ENCODE measurements around the gene AKAP13. TPM values are rescaled to one million over a fixed set of nuclear protein-coding genes. Genes with fewer than 3 reads are reported as not detected.
"Not testable (repeated sequence)": the region's sequence is repeated elsewhere in the genome, so short reads cannot be mapped to it uniquely, and the experiment has no call there.

AKAP13 gene
- total RNA-seq, 1 donor from 2014 or later, result 238 TPM

DNA sequence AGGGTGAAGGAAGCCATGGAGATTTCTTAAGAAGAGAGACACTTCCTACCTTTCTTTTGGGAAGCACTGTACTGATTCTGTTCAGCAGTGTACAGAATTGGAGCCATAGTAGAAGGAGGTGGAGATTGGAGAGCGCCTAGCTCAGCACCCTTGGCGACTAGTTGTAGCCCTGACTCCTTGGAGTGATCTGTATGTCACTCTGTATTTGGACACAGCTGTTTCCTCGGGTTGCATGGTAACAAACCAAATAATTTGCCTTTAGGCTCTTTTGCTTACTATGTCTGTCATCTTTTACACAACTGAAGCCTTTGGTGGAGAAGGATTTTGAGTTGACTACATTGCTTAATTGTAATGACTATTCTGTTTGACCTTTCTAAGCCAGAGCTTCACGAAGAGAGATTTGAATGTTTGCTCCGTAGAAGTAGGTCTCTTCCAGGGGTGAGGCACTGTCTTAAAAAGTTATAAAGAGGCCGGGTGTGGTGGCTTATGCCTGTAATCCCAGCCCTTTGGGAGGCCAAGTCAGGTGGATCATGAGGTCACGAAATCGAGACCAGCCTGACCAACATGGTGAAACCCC lies 77.1 kb downstream of the AKAP13 start:
- DNase-seq (ENCODE audit: low spot score) (no peak), ATAC-seq (no peak)
- intact Hi-C loops (cut with DNase I), result no loop called here

DNA sequence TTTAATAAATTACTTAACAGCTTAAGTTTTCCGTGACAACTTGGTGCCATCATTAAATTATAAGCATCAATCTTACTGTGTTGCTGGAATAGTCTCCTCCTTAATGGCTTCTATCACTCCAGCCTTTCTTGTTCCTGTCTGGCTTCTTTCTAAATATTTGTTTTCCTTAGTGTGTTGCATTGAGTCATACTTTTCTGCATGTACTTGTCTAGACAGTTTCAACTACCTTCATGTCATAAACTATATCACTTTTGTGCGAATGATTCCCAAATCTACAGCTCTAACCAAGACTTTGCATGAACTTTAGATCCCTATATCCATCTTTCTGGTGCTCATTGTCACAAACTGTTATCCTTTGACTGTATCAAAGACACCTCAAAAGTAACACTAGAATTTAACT lies 78.4 kb downstream of the AKAP13 start:
- ATAC-seq (no peak), DNase-seq (ENCODE audit: low spot score) (no peak)
- intact Hi-C loops (cut with DNase I), result no loop called here

DNA sequence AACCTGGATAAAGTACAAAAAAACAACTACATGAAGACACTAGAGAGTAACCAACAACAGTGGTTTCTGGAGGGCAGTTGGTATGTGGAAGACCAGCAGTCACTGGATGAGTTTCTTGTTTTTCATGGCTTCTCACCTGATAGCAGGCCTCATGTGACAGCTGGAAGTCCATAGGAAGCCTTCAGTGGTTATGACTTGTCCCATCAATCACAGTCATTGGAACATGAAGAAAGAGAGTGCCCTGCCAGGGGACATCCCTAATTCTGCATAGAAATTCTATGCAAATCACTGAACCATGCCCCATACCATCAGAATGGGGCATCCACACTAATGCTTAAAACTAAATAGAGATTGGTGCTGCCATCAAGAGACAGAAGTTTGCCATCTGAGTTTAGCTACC lies 81.6 kb downstream of the AKAP13 start:
- ATAC-seq, result no peak
- intact Hi-C loops (cut with DNase I), result no loop called here
- no peak for DNase-seq (ENCODE audit: low spot score)

DNA sequence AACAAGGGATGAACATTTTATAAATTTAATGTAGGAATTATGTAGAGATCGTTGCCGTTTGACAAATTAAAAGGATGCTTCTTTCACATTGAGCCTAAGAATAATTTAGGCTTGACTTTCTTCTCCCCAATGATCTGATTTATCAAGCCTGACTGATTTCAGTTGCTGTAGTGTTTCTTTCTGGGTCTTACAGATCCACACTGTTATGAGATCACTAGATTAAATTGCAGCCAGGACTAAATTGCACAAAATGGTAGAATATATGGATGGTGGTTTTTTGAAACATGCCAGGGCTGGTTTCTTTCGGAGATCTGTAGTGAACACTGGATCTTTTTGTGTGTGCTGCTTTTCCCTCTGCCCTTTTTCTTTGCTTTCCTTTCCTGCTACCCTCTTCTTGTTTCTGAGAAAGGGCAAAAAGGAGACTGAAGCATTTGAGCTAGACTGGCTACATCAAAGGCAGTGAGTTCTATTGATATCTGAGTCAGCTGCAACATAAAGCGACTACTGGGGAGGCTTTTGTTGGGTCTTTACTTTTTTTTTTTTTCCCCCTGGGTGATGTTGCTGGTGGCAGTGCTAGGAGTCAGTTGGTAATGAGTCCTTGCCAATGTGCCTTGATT lies 83.0 kb downstream of the AKAP13 start:
- DNase-seq (ENCODE audit: low spot score) (no peak), ATAC-seq (no peak)
- intact Hi-C loops (cut with DNase I), result no loop called here

DNA sequence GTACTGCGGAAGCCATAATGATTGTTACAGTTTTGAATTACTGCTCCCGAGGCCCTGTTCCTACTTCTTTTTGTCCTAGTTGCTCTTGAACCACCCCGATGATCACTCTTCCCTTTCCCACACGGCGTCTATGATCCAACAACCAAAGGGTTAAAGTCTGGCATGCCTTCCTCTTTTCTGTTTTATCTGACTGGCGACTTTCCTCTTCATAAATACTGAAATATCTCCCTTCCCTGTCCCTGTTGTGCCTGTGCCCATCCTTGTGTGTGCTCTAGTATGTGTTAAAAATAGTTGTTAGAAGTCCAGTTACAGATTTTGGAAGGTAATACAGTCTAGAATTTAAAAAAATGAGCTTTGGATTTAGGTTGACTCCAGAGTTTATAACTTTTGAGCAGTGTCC lies 83.6 kb downstream of the AKAP13 start:
- no peak for ATAC-seq
- intact Hi-C loops (cut with DNase I), result no loop called here
- no peak for DNase-seq (ENCODE audit: low spot score)

DNA sequence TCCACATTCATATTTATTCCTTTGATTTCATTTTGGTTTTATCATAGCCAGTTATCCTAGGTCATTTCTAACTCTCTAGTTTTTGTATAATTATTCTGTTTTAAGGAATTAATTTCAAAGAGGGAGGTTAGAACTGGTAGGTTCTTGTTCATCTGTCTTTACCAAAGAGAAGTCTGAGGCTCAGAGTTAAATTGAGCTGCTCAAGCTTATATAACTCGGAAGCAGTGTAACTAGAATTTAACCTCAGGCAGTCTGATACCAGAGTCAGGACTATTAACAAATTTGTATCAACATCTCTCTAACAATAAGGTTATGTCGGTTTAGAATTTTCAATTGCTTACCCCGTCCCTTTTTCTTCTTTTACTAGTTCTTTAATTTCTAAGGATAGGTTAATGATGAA lies 84.1 kb downstream of the AKAP13 start:
- ATAC-seq (no peak), DNase-seq (ENCODE audit: low spot score) (no peak)
- intact Hi-C loops (cut with DNase I), result no loop called here

DNA sequence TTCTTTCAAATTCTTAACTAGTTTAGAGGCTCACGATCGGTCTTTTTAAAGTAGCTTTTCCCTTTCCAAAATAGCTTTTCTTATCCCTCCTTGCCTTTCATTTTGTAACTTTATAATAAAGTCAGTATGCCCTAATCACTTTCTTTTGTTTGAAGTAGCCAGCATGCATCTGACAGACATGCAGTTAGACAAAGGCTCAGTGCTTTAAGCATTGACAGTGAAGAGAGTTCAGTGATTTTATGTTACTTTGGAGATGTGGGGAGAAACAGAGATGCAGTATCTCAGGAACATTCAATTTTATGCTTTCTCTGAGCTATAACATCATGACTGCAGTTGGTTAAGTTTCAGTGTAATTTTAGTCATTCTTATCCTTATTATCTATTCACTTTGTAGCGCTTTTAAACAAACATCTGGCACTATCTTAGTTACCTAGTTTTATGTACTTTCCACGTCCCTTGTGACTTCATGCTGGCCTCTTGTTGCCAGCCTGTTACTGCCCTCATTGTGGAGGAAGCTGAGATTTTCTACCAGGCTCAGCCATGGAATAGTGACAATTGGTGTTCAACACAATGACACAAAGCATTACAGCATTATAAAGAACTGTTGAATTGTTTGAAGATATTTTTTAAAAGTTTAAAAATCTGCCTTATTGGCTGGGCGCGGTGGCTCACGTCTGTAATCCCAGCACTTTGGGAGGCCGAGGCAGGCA lies 90.3 kb downstream of the AKAP13 start:
- DNase-seq (ENCODE audit: low spot score) (no peak), ATAC-seq (no peak)
- intact Hi-C loops (cut with DNase I), result no loop called here

DNA sequence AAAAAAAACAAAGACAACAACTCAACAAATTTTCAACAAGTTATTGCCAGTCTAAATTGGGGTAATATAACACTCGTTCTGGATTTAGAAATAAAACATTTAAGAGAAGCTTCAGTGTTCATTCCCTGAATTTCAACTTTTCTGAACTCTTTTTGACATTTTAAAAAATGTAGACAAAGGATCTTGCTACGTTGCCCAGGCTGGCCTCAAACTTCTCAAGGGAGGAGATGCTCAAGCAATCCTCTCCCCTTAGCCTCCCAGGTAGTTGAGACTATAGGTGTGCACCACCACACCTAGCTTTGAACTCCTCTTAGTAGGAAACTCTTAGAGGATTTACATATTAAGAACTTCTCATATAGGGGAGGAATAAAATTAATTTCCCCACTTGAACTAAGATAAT lies 91.9 kb downstream of the AKAP13 start:
- intact Hi-C loops (cut with DNase I), result no loop called here
- ATAC-seq (no peak), DNase-seq (ENCODE audit: low spot score) (no peak)

DNA sequence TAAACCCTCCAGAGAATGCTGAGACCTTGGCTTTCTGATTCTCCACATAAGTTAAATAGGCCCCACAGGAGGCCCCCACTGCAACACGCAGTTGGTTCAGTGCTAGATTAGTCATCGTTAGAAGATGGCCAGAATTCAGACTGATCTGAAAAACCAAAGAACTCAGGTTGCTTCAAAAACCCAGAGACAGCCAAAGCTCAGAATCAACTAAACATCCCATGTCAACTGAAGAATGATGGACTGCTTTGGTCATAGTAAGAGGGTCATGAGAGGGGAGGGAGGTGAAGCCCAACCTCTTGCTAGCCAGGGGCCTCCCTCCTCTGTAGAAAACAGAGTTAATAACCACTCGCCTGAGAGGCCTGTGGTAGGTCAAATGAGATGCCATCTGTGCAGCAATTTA lies 93.1 kb downstream of the AKAP13 start:
- intact Hi-C loops (cut with DNase I), result no loop called here
- ATAC-seq, result no peak
- DNase-seq (ENCODE audit: low spot score), result no peak

DNA sequence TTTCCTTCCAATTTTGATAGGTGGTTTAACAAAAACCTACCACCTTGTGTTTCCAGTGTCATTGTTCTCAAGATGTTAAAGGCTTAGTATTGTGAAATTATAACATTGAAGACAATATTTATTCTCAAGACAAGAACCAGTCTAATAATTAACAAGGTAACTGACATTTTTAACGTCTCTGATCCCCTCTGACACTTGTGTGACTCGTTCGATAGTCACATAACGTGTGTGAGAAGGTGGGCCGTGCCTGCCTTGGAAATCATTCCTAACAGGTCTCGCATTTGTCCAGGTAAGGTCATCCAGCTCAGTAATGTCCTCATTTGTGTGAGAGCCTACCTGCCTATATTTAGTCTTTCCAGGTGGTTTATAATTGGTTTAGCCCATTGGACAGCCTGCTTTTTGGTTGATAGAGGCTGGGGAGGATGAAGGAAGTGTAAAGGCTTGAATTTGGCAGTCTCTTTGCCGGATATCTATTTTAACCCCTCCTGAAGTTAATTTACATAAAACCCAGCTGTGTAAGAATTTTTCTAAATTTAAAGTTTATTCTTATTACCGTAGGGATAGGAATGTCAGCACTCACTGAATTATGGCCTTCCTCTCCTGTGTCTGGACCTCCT lies 94.4 kb downstream of the AKAP13 start:
- no peak for ATAC-seq
- no peak for DNase-seq (ENCODE audit: low spot score)
- intact Hi-C loops (cut with DNase I), result no loop called here

DNA sequence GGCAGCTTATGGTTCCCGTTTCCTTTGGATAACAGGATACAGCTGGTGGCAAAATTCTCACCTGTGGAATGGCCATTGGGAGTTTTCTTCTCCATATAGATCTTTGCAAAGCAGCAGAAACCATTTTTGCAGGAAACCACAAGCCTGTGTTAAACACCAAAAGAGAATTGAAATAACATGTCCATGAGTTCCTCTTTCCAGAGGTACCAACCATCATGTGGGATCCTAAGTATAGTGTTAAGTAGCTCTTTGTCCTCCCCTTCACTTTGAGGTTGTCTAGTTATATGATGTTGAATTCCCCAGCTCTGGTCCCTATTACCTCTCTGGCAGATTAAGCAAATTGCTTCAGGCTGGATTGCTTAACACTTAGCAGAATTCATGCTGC lies 94.9 kb downstream of the AKAP13 start:
- ATAC-seq, result peak; percentile 42
- no peak for DNase-seq (ENCODE audit: low spot score)
- intact Hi-C loops (cut with DNase I), result no loop called here

DNA sequence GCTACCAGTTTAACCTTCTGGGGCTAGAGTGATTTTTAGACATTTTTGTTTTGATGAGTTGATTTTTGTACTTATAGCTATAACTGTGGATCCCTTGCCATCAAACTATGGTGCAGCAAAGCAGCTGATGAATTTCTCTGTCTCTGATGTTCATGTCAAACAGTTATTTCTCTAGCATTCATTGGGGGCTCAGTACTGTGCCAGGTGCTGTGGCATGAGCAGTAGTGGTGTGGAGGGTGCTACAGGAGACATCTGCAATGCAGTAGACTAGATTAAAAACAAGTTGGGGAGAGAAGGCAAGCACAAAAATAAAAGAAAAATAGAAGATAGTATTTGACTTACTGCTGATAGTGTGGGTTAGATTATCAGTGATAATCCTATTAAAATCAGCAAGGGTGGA lies 95.3 kb downstream of the AKAP13 start:
- intact Hi-C loops (cut with DNase I), result no loop called here
- DNase-seq (ENCODE audit: low spot score), result no peak
- ATAC-seq, result no peak

DNA sequence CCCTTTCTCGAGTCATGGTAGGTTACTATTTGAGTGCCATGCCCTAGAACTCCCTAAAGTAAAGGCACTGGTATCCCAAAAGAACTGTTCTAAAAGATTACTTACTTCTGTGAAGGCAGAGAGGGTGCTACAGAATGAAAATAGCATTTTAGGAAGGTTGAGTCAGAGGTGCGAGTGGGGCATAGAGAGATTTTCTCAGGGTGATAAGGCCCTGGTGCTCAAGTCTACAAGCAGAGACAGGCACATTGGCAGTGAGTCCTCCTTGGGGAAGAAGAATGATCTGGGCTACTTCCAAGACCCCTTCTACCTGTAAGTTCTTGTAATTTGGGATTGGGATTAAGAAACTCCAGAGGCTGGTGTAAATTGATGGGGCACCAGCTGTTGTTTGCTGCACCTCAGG lies 96.7 kb downstream of the AKAP13 start:
- ATAC-seq (no peak), DNase-seq (ENCODE audit: low spot score) (no peak)
- intact Hi-C loops (cut with DNase I), result no loop called here

DNA sequence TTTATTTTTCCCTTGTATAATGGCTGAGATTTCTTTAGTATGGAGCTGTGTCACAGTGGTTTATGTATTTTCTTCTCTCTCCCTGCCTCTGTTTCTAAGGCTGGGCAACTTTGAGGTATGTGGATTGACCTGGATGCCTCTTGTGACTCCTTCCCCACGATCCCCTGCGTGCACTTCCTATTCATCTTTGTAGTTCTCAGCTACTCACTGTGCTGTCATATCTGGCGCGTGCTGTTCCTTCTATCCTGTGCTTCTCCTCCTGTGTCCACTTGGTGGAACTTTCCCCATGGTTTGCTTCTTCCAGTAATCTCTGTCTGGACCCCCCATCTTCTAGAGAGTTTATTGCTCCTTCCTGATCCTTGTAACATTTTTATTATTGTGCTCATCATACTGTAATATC lies 97.3 kb downstream of the AKAP13 start:
- peak; percentile 62 for ATAC-seq
- intact Hi-C loops (cut with DNase I), result no loop called here

DNA sequence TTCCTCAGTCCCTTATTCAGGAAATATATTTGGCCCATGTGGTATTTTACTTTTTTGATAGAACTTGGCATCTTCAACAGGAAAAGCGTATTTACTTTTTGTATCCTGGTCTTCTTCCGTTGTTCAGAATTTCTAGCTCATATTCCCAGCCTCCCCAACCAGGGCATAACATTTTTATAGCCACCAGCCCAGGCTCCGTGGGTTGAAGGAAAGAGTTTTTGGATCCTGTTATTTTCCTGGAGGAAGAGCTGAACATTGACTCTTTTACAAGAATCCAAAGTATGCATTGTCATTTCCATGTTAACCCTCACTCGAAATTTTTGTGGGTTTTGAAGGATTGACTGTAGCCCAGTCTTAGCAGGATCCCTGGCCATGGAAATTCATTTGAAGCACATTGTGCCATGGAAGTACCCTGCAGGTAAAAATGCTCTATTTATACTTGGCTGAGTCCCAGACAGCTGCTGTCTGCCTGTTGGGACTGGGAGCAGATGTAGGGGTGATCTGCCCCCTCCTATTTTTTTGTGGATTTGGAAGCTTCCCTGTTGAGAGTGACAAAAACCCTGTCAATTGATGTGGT lies 98.8 kb downstream of the AKAP13 start:
- ATAC-seq, result peak; percentile 27
- intact Hi-C loops (cut with DNase I), result no loop called here
- DNase-seq (ENCODE audit: low spot score), result no peak

More for the DNA sequence above, 97.3 kb downstream of the AKAP13 start:
- DNase-seq (ENCODE audit: low spot score), result no peak

DNA sequence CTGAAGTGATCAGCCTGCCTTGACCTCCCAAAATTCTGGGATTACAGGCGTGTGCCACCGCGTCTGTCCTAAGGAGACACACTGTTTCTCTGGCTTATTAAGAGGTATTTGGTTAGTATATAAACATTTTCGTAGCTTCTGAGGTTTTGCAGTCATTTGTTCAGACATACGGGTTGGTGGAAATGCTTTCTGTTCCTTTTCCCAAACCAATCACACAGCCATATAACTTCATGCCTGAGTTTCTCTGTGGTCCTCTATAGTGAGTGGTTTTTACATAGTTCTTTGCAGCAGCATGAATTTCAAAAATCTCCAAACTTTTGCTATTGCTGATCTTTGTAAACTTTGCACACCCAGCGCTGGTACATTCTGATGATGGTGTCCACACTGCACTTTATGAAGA lies 100.5 kb downstream of the AKAP13 start:
- DNase-seq (ENCODE audit: low spot score) (no peak), ATAC-seq (no peak)
- intact Hi-C loops (cut with DNase I), result no loop called here

DNA sequence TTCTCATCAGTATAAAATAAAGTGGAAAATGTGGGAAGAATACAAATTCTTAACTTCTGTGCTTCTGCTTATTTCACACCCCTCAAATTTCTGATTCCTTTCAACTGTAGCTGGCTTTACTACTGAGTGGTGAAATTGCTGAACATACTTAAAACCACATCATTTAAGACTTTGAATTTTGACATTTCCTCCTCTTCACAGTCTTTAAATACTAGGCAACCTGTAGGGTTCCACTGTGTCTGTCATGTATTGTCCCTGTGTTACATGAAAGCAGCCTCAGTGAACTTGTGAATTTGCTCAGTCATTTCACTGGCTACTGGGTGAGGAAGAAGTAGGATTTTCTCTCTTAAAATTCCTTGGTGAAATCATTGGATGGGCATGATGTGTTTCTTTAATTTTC lies 101.1 kb downstream of the AKAP13 start:
- intact Hi-C loops (cut with DNase I); ATAC-seq; DNase-seq (ENCODE audit: low spot score): not testable (repeated sequence)

DNA sequence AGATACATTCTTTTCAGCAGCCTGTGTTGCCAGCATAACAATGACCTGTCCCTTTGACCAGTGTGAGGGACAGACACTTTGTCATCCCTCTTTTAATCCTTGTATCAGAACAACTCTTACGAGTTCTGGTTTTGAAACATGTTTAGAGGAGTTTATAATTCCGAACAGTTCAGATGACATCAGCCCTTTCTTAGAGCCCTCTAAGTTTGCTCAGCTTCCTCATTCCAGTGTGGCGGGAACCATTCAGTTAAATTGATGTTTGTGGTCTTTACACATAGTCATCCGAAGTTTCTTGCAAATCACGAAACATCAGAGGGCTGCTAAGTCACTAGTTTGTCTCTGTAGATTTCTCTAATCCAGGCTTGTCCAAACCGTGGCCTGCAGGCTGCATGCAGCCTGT lies 102.5 kb downstream of the AKAP13 start:
- intact Hi-C loops (cut with DNase I), result no loop called here
- ATAC-seq, result peak; percentile 68
- no peak for DNase-seq (ENCODE audit: low spot score)

DNA sequence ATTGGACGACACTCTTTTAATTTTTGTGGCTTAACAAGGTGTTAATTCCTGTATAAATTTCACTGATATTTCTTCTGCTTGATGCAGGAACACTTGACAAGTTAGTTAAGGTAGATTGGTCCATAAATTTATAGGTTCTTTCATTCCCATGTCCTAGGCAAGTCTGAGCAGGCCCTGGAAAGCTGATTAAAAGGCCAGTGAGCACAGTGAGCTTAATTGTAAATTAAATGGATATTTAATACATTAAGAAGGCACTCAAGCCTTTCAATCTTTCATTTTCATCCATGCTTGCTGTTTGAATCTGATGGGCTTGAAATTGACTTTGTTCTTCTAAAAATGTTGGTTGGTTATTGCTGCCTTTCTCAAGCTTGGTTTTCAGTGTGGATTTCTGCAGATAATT lies 103.6 kb downstream of the AKAP13 start:
- intact Hi-C loops (cut with DNase I), result not testable (repeated sequence)

DNA sequence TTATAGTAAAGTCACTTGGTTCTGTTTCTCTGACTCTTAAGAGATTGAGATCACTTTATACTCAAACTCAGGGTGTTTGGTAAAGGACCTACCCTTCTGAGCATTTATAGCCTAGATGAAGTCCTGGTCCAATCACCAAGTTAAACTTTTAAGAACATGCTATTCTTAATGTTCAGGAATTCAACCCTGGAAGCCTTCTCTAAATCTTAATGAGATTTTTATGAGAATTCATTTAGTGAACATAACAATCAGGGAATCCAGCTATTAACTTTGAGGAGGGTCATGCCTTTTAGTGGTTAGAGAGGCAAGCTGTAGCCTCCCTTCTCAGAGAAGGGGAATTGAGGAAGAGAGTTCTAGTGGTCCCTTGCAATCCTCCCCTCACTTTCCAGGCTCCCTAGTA lies 104.5 kb downstream of the AKAP13 start:
- DNase-seq (ENCODE audit: low spot score); intact Hi-C loops (cut with DNase I); ATAC-seq: not testable (repeated sequence)

More for the DNA sequence above, 103.6 kb downstream of the AKAP13 start:
- not testable (repeated sequence) for DNase-seq (ENCODE audit: low spot score); ATAC-seq
